Psoas muscle (tissue), 8 donors: ENCODE measurements around the gene FXYD5. TPM values are rescaled to one million over a fixed set of nuclear protein-coding genes. Genes with fewer than 3 reads are reported as not detected.

Source experiments
- ATAC-seq, 4 donors: fragments of 200-7000 bp; cut with Tn5 transposase; one replicate each; pipeline ENCODE4 v1.9.1; 2020; ENCODE audit warnings: moderate library complexity in 3 of 4, mild to moderate bottlenecking in 2 of 4
- DNase-seq, 2 donors: peaks; one replicate each; pipeline ENCODE4 v3.0.0-alpha.2; 2020
- H3K27ac ChIP-seq: fragments of 200-600 bp; one replicate; pipeline ENCODE4 v1.8.0; 2022
- H3K27me3 ChIP-seq, 3 donors: fragments of 200-600 bp in 1 of 3; one replicate each; pipeline versions ENCODE4 v1.6.1 to v1.8.0; 2013 to 2022; ENCODE audit warnings: low read length in 2 of 3, mild to moderate bottlenecking in 2 of 3, moderate library complexity in 1 of 3; ENCODE audit not compliant: insufficient read depth in 3 of 3
- H3K36me3 ChIP-seq, 2 donors: fragments of 200-600 bp in 1 of 2; one replicate each; pipeline versions ENCODE4 v1.6.1 to v1.8.0; 2013 to 2022; ENCODE audit warnings: low read depth in 1 of 2, mild to moderate bottlenecking in 1 of 2, moderate library complexity in 1 of 2; ENCODE audit not compliant: insufficient read depth in 1 of 2
- H3K4me1 ChIP-seq: fragments of 200-600 bp; one replicate; pipeline ENCODE4 v1.8.0; 2022
- H3K4me3 ChIP-seq: fragments of 200-600 bp; one replicate; pipeline ENCODE4 v1.8.0; 2022; ENCODE audit warnings: mild to moderate bottlenecking
- H3K9me3 ChIP-seq: fragments of 200-600 bp; one replicate; pipeline ENCODE4 v1.8.0; 2022
- CTCF ChIP-seq: fragments of 200-600 bp; IDR thresholded peaks from one replicate; pipeline ENCODE4 v1.8.0; 2022; ENCODE audit warnings: antibody characterized with exemption
- WGBS, 3 donors: extraction: QIAGEN DNeasy Blood & Tissue Kit; methylation state at CpG; one replicate each; pipeline versions ENCODE4 v1.1.6 to v1.1.7; 2013; 5-methylcytosine and 5-hydroxymethylcytosine counted together
- intact Hi-C, 2 donors: fragments of 100-400 bp; cut with DNase I; formaldehyde crosslinking; loops; one replicate each; pipeline versions ENCODE4 v1.11.0 to v1.14.2; 2022
- polyA plus RNA-seq, 3 donors: library from polyadenylated mRNA; stranded (reverse); fragments of 200-250 nt; gene quantifications; one replicate each; pipeline ENCODE4 v1.2.3, GENCODE V29; 2013
- total RNA-seq, 4 donors: library from RNA; stranded (reverse); fragmentation: NEBNext Ultra II Directional in 2 of 4; extraction: Animal tissue kit (Norgen Biotek cat#: 25700) in 2 of 4; gene quantifications; one replicate each; pipeline versions ENCODE4 v1.2.1 to v1.2.4, GENCODE V29; 2021 to 2023
- donor health status: healthy with polysubstance abuse.
- donor health status: DM: no; HTN: no; CAD: no; lungs with moderate emphysema.
- donor health status: Bipolar disorder and iron deficiency.
- donor health status: healthy.
- donor health status: DM: yes; HTN: yes; CAD: no.
- donor health status: DM: no; HTN: no; CAD: no.
- donor health status: DM: no; HTN: no; CAD: no.
- donor health status: DM: yes; HTN: yes; CAD: no.

Gene FXYD5
- total and polyA plus RNA-seq, 7 donors, result 6.4 to 19.1 (median 11.5) TPM

- ATAC-seq, result peak in 3 of 4 donors; percentile 24 to 45 (median 33)
- H3K4me3 ChIP-seq, result no peak overlapping the region
- DNase-seq, result peak; percentile 37 to 73
- H3K27ac ChIP-seq, result no peak overlapping the region
- H3K36me3 ChIP-seq, result no peaks in the 10 kb centered on the region
- no peaks in the 10 kb centered on the region for H3K9me3 ChIP-seq
- TF ChIP-seq CTCF, result no peak
- H3K27me3 ChIP-seq, result no peaks in the 10 kb centered on the region
- intact Hi-C loops, result no loop called here
- peaks cover 20% of the 10 kb centered on the region for H3K4me1 ChIP-seq
- WGBS, 3 donors, result 67 to 70% (median 68%) methylated on average over 7 of the region's 7 CpGs
Observed at GRCh38 chr19:35211545-35212230, 57.2 kb downstream of the FXYD5 start.

DNA sequence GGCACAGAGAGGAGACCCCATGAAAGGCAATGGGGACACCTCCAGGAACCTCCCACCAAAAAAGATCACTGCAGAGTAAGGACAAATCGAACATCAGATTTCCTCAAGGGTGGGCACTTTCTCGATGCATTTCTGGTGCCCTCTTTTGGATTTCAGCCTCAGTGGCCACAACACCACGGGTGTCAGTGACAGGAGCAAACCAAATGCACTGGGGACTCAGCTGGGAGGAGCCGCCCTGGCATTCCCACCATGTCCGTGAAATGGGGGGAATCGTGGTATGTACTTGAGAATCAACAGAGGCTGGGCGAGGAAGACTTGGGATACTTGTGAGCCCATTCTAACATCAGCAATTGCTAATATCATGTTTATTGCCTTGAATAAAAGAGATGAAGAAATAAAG lies 57.7 kb downstream of the FXYD5 start:
- intact Hi-C loops, result no loop called here
- no peak for DNase-seq

DNA sequence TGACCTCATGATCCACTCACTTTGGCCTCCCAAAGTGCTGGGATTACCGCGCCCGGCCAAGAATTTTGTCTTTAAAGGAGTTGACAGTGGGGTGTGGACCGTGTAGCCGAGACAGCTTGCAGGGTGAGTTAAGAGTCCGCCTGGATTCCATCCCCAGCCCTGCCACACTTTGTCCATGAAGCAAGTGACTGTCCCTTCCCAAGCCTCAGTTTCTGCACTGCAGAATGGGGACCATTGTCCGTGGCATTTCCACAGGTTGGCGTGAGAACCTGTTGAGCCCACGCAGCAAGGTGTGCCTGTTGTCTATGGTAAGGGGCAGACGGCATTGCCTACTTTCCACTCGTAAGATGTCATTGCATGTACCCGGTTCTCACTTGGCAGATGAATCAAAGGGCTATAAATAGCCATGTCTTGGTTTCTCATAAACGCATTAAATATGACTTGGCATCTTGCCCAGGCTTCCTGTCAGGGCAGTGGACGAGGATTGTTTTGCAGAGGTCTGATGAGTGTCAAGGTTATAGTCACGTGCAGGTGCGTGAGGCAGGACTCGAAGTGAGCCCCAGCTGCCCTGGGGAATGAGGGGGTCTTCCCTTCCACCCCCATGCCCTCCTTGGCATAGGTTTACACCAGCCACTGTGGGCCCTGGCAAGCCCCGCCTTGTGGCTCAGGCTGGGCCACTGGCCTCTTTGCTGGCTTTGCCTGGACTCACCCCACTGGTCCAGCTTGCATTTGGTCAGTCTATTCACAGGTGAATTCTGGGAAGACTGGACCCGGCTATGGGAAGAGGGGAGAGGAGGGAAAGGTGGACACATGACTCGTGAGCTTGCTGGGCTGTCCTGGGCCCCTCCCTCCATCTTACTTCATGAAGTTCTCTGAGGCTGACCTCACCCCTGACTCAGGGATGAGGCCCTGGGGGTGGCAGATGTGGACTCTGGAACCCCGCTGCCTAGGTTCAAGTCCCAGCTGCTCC lies 59.4 kb downstream of the FXYD5 start:
- Histone ChIP-seq H3K27me3 (no peaks in the 10 kb centered on the region), H3K36me3 (no peaks in the 10 kb centered on the region), H3K9me3 (no peaks in the 10 kb centered on the region), H3K4me1 (peaks cover 20% of the 10 kb centered on the region), H3K4me3 (no peak overlapping the region), H3K27ac (peak overlapping the region; percentile 62)
- ATAC-seq, result peak; percentile 75 to 90 (median 88)
- 25 to 26% (median 26%) methylated on average over 20 to 21 of the region's 21 CpGs for WGBS, 3 donors
- DNase-seq, result peak; percentile 37 to 64
- intact Hi-C loops, result no loop called here
- TF ChIP-seq CTCF, result no peak

More for the DNA sequence above, 57.7 kb downstream of the FXYD5 start:
- H3K4me1 ChIP-seq, result peaks cover 20% of the 10 kb centered on the region
- H3K27me3 ChIP-seq, result no peaks in the 10 kb centered on the region
- H3K4me3 ChIP-seq, result no peak overlapping the region
- no peaks in the 10 kb centered on the region for H3K36me3 ChIP-seq
- ATAC-seq, result no peak
- H3K9me3 ChIP-seq, result no peaks in the 10 kb centered on the region
- WGBS, 3 donors, result 56 to 67% (median 59%) methylated on average over 7 of the region's 7 CpGs
- no peak overlapping the region for H3K27ac ChIP-seq
- no peak for TF ChIP-seq CTCF

DNA sequence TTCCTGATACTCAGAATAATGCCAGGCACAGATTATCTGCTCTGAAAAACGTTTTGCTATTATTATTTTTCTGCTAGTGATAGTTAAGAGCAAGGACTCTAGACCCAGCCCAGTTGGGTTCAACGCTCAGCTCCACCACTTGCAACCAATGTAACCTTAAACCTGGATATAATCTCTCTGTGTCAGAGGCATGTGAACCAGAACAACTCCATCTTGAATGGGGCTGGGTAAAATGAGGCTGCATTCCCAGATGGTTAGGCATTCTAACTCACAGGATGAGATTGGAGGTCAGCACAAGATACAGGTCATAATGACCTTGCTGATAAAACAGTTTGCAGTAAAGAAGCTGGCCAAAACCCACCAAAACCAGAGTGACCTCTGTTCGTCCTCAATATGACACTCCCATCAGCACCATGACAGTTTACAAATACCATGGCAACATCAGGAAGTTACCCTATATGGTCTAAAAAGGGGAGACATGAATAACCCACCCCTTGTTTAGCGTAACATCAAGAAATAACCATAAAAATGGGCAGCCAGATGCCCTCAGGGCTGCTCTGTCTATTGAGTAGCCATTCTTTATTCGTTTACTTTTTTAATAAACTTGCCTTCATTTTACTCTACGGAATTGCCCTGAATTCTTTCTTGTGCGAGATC lies 60.4 kb downstream of the FXYD5 start:
- Histone ChIP-seq H3K4me3 (no peak overlapping the region), H3K27ac (peak overlapping the region; percentile 62), H3K9me3 (no peaks in the 10 kb centered on the region), H3K27me3 (no peaks in the 10 kb centered on the region), H3K36me3 (no peaks in the 10 kb centered on the region), H3K4me1 (peaks cover 20% of the 10 kb centered on the region)
- no peak for DNase-seq
- ATAC-seq, result no peak
- TF ChIP-seq CTCF, result no peak
- WGBS, 3 donors, result 59 to 62% (median 60%) methylated on average over 7 of the region's 7 CpGs
- intact Hi-C loops, result no loop called here
